A673 (cell line): ENCODE results near the gene GRIK5. TPM values are rescaled to one million over a fixed set of nuclear protein-coding genes. Genes with fewer than 3 reads are reported as not detected.

ENCODE experiments used
- BruUV-seq: library from RNA; stranded (reverse); fragments of 400-500 nt; replicated peaks from 2 replicates; lab custom pipeline; 2021; lab: Mats Ljungman, UMichigan
- CTCF ChIA-PET: fragments of 300-600 bp; sonication (Branson Sonifier 250); formaldehyde crosslinking; loops from one replicate; lab custom pipeline; 2022; ENCODE audit warnings: antibody characterized with exemption; lab: Charles Lee
- POLR2A ChIA-PET: fragments of 300-600 bp; sonication (Branson Sonifier 250); formaldehyde crosslinking; loops from one replicate; lab custom pipeline; 2022; ENCODE audit warnings: antibody characterized with exemption; ENCODE audit not compliant: low non-redundant PET; lab: Charles Lee
- DNase-seq: peaks from one replicate; pipeline ENCODE4 v3.0.0-alpha.2; 2015; ENCODE audit warnings: low spot score
- H3K27ac ChIP-seq: fragments of 200-600 bp; sonication (generic); 2 replicates; pipeline ENCODE4 v1.5.1; 2016; ENCODE audit warnings: mixed run types, low read depth, mild to moderate bottlenecking, mixed read lengths, antibody characterized with exemption, low read length; ENCODE audit not compliant: poor library complexity, severe bottlenecking
- H3K27me3 ChIP-seq: fragments of 200-600 bp; sonication (generic); replicated peaks from 2 replicates; pipeline ENCODE4 v1.6.1; 2017; ENCODE audit warnings: mixed run types, low read depth, mild to moderate bottlenecking, mixed read lengths, antibody characterized with exemption, low read length; ENCODE audit not compliant: insufficient read depth, poor library complexity
- H3K36me3 ChIP-seq: fragments of 200-600 bp; sonication (generic); 2 replicates; pipeline ENCODE4 v1.6.1; 2016; ENCODE audit warnings: mixed run types, mild to moderate bottlenecking, mixed read lengths, antibody characterized with exemption, low read length; ENCODE audit not compliant: insufficient read depth, poor library complexity, severe bottlenecking
- H3K4me1 ChIP-seq: fragments of 200-600 bp; sonication (generic); 2 replicates; pipeline ENCODE4 v1.6.1; 2017; ENCODE audit warnings: mixed run types, mild to moderate bottlenecking, mixed read lengths, antibody characterized with exemption, low read length; ENCODE audit not compliant: insufficient read depth, poor library complexity, severe bottlenecking
- H3K4me3 ChIP-seq: fragments of 200-600 bp; sonication (generic); 2 replicates; pipeline ENCODE4 v1.5.1; 2016; ENCODE audit warnings: low read depth, mixed run types, mild to moderate bottlenecking, mixed read lengths, low read length; ENCODE audit not compliant: poor library complexity, severe bottlenecking
- H3K9me3 ChIP-seq: fragments of 200-600 bp; sonication (generic); 2 replicates; pipeline ENCODE4 v1.6.1; 2016; ENCODE audit warnings: mixed run types, low read depth, mild to moderate bottlenecking, mixed read lengths, antibody characterized with exemption, low read length; ENCODE audit not compliant: poor library complexity, severe bottlenecking
- CTCF ChIP-seq: fragments of 300-800, 200-600 bp; sonication (generic); conservative IDR thresholded peaks from 2 replicates; pipeline ENCODE4 v1.5.1; 2017; ENCODE audit warnings: low read depth, mild to moderate bottlenecking, antibody characterized with exemption, low read length, moderate library complexity, mixed read lengths
- EZH2 ChIP-seq: fragments of 200-600 bp; sonication (generic); IDR thresholded peaks from 2 replicates; pipeline ENCODE4 v1.6.1; 2017; ENCODE audit warnings: borderline replicate concordance, low read depth, mild to moderate bottlenecking, mixed read lengths, antibody characterized with exemption, low read length; ENCODE audit not compliant: poor library complexity, severe bottlenecking
- intact Hi-C: fragments of 100-400 bp; cut with micrococcal nuclease; formaldehyde crosslinking; loops from one replicate; pipeline ENCODE4 v1.10.0; 2022; ENCODE audit not compliant: unreplicated experiment
- total RNA-seq: library from RNA; stranded (reverse); gene quantifications from 2 replicates; pipeline ENCODE4 v1.2.3, GENCODE V29; 2021

Gene GRIK5
- total RNA-seq, 1 experiment from 2014 or later, result 24.0 TPM

- no peak for TF ChIP-seq CTCF
- no peak for TF ChIP-seq EZH2
- CTCF ChIA-PET, result interaction anchor here (0.6 to 1.0 kb wide), 2 partner anchors 28 to 41 kb away, joined by 3 read pairs; no protein-coding TSS in a partner anchor
- peak; percentile 100 for DNase-seq
- POLR2A ChIA-PET, result no interaction called here
- no TSS peak for BruUV-seq
- Histone ChIP-seq H3K27me3 (no peaks in the 10 kb centered on the region), H3K4me1 (peaks cover 16% of the 10 kb centered on the region), H3K9me3 (no peaks in the 10 kb centered on the region), H3K36me3 (peaks cover 32% of the 10 kb centered on the region), H3K4me3 (peak within 1 kb of the TSS; percentile 98), H3K27ac (peak within 1 kb of the TSS; percentile 94)
- intact Hi-C loops, result no loop called here
These were observed 5.8 kb upstream of the GRIK5 start, which contains the start of gene ZNF574 for GRCh38 chr19:42075616-42076379. TSS of gene ZNF574 (plus strand) at chr19:42076166. CDS start at chr19:42078607, 2,441 bp downstream.

GRCh38 chr19:42075364-42075615, 5.3 kb upstream of the GRIK5 start:
- TF ChIP-seq EZH2, result no peak
- no peak for TF ChIP-seq CTCF
- Histone ChIP-seq H3K4me3 (peak overlapping the region; percentile 98), H3K4me1 (peaks cover 22% of the 10 kb centered on the region), H3K36me3 (peaks cover 27% of the 10 kb centered on the region), H3K27me3 (no peaks in the 10 kb centered on the region), H3K27ac (peak overlapping the region; percentile 94), H3K9me3 (no peaks in the 10 kb centered on the region)
- ChIA-PET CTCF (no interaction called here), POLR2A (no interaction called here)
- BruUV-seq, result TSS peak; percentile 92
- DNase-seq, result no peak
- intact Hi-C loops, result no loop called here

GRCh38 chr19:42074513-42075363, 4.7 kb upstream of the GRIK5 start:
- POLR2A ChIA-PET, result no interaction called here

More at GRCh38 chr19:42074513-42075363, 4.7 kb upstream of the GRIK5 start:
- no peaks in the 10 kb centered on the region for H3K27me3 ChIP-seq
- TF ChIP-seq EZH2 (no peak), CTCF (no peak)
- BruUV-seq, result no TSS peak
- peaks cover 22% of the 10 kb centered on the region for H3K36me3 ChIP-seq
- peaks cover 24% of the 10 kb centered on the region for H3K4me1 ChIP-seq
- H3K4me3 ChIP-seq, result peak overlapping the region; percentile 98
- CTCF ChIA-PET, result no interaction called here
- DNase-seq, result peak; percentile 21
- peak overlapping the region; percentile 94 for H3K27ac ChIP-seq
- no peaks in the 10 kb centered on the region for H3K9me3 ChIP-seq
- intact Hi-C loops, result no loop called here
